ENCODE data around the gene NEDD4L.

Gene NEDD4L

GRCh38 chr18:58345875-58346274 is 301.8 kb downstream of the NEDD4L start:
- Histone ChIP-seq H3K4me1 (ENCODE audit: control insufficient read depth, insufficient read depth, low read length) (no peaks in the 10 kb centered on the region), H3K36me3 (ENCODE audit: control insufficient read depth in 2 of 2, insufficient read depth in 1 of 2, low read length in 2 of 2) (peaks cover 0 to 31% of the 10 kb centered on the region in 2 experiments), H3K4me3 (ENCODE audit: low read depth, low read length) (no peak overlapping the region), H3K27ac (ENCODE audit: extremely low read depth, low read depth, low read length) (no peak overlapping the region), H3K9me3 (ENCODE audit: control insufficient read depth, insufficient read depth, low read depth, low read length) (no peaks in the 10 kb centered on the region)
- ChIA-PET CTCF (no interaction called here), POLR2A (no interaction called here)
- TF ChIP-seq YY2 (tag by site-specific recombination; IDR thresholded peaks at IDR 0.05), result no peak
- no peak for TF ChIP-seq ZNF830 (tag by site-specific recombination; IDR thresholded peaks at IDR 0.05; ENCODE audit: low read depth)
- TF ChIP-seq ZNF324 (tag by site-specific recombination; IDR thresholded peaks at IDR 0.05), result no peak
- no peak for TF ChIP-seq ZNF48 (tag by site-specific recombination; IDR thresholded peaks at IDR 0.05)
- TF ChIP-seq REST (tag by site-specific recombination; IDR thresholded peaks at IDR 0.05), result no peak
- TF ChIP-seq ZNF169 (tag by site-specific recombination; IDR thresholded peaks at IDR 0.05), result no peak
- no peak for TF ChIP-seq ZNF544 (tag by site-specific recombination; IDR thresholded peaks at IDR 0.05)
- no peak for TF ChIP-seq ZNF426 (tag by site-specific recombination; IDR thresholded peaks at IDR 0.05)
- TF ChIP-seq OVOL3 (tag by site-specific recombination; IDR thresholded peaks at IDR 0.05), result no peak
- no peak for TF ChIP-seq ZNF510 (tag by site-specific recombination; IDR thresholded peaks at IDR 0.05; ENCODE audit: insufficient replicate concordance)
- no peak for TF ChIP-seq ZNF449 (tag by site-specific recombination; IDR thresholded peaks at IDR 0.05)
- TF ChIP-seq ZNF843 (tag by site-specific recombination; IDR thresholded peaks at IDR 0.05), result no peak
- TF ChIP-seq INSM2 (tag by site-specific recombination; IDR thresholded peaks at IDR 0.05), result no peak
- no peak for TF ChIP-seq REPIN1 (tag by site-specific recombination; IDR thresholded peaks at IDR 0.05; ENCODE audit: low read depth)
- no peak for TF ChIP-seq ZBTB48 (tag by site-specific recombination; IDR thresholded peaks at IDR 0.05)
- TF ChIP-seq ZNF280C (tag by site-specific recombination; IDR thresholded peaks at IDR 0.05), result no peak
- TF ChIP-seq ZBTB7A (tag by site-specific recombination; IDR thresholded peaks at IDR 0.05; ENCODE audit: low read depth), result no peak
- TF ChIP-seq WT1 (tag by site-specific recombination; IDR thresholded peaks at IDR 0.05), result no peak
- TF ChIP-seq ZNF37A (tag by site-specific recombination; IDR thresholded peaks at IDR 0.05), result no peak
- TF ChIP-seq AEBP2 (tag by site-specific recombination; IDR thresholded peaks at IDR 0.05; ENCODE audit: borderline replicate concordance), result no peak
